Kidney (tissue), 14 donors: Measurements from ENCODE around the gene KCNN1. TPM values are rescaled to one million over a fixed set of nuclear protein-coding genes. Genes with fewer than 3 reads are reported as not detected.

Experiments used
- DNase-seq, 5 donors: peaks; one replicate each; pipeline ENCODE4 v3.0.0-alpha.2; 2013 to 2020
- FAIRE-seq: peaks from 2 replicates; lab custom pipeline; 2012; peaks lifted over from hg19 to GRCh38; lab: Jason Lieb, UNC
- H3K27ac ChIP-seq, 2 donors: one replicate each; pipeline ENCODE4 v1.7.0; 2013; ENCODE audit warnings: low read depth in 2 of 2, low read length in 2 of 2, inconsistent platforms in 1 of 2
- H3K27me3 ChIP-seq: one replicate; pipeline ENCODE4 v1.7.1; 2013; ENCODE audit warnings: low read length, inconsistent platforms; ENCODE audit not compliant: control insufficient read depth, insufficient read depth
- H3K36me3 ChIP-seq, 3 donors: one replicate each; pipeline versions ENCODE4 v1.7.0 to v1.7.1; 2013; ENCODE audit warnings: low read length in 3 of 3, control low read depth in 1 of 3, inconsistent platforms in 1 of 3; ENCODE audit not compliant: insufficient read depth in 3 of 3, control insufficient read depth in 2 of 3
- H3K4me1 ChIP-seq, 3 donors: one replicate each; pipeline versions ENCODE4 v1.7.0 to v1.7.1; 2013; ENCODE audit warnings: low read length in 3 of 3, inconsistent platforms in 1 of 3, low read depth in 1 of 3; ENCODE audit not compliant: control insufficient read depth in 2 of 3, insufficient read depth in 2 of 3
- H3K4me3 ChIP-seq, 3 donors: one replicate each; pipeline versions ENCODE4 v1.7.0 to v1.8.1; 2013; ENCODE audit warnings: low read length in 3 of 3, control low read depth in 1 of 3, inconsistent platforms in 1 of 3
- H3K9ac ChIP-seq, 3 donors: one replicate each; pipeline versions ENCODE4 v1.7.0 to v1.7.1; 2013; ENCODE audit warnings: low read length in 3 of 3, control low read depth in 1 of 3, inconsistent platforms in 1 of 3
- H3K9me3 ChIP-seq, 3 donors: one replicate each; pipeline versions ENCODE4 v1.7.0 to v1.7.1; 2013; ENCODE audit warnings: low read length in 3 of 3, control low read depth in 1 of 3, inconsistent platforms in 1 of 3; ENCODE audit not compliant: control insufficient read depth in 2 of 3, insufficient read depth in 1 of 3
- CTCF ChIP-seq: IDR thresholded peaks from 3 replicates; pipeline ENCODE4 v1.5.1; 2012; ENCODE audit warnings: mild to moderate bottlenecking, moderate library complexity, borderline replicate concordance; ENCODE audit not compliant: insufficient read depth; ENCODE audit errors: extremely low read depth
- intact Hi-C: fragments of 100-400 bp; cut with DNase I; formaldehyde crosslinking; loops from one replicate; pipeline ENCODE4 v1.11.1; 2022
- polyA plus RNA-seq: library from polyadenylated mRNA; stranded (reverse); fragments of 350-450 nt; fragmentation: Illumina TruSeq; extraction: RNeasy Lipid Tissue Mini Kit (QIAGEN cat#74804); gene quantifications from one replicate; pipeline ENCODE4 v1.2.3, GENCODE V29; 2014; ENCODE audit warnings: low read depth, low replicate concordance; ENCODE audit not compliant: insufficient read depth
- total RNA-seq: library from RNA; stranded (reverse); fragmentation: NEBNext Ultra II Directional; extraction: Animal tissue kit (Norgen Biotek cat#: 25700); gene quantifications from one replicate; pipeline ENCODE4 v1.2.1, GENCODE V29; 2021
- donor health status: control.
- donor health status: control.
- donor health status: control.
- donor health status: control.
- donor health status: control.
- donor health status: DM: yes; HTN: yes; CAD: no.
- donor health status: Normal renal cell carcinoma (clear cell type).

Gene KCNN1
- total and polyA plus RNA-seq, 2 donors from 2014 or later: 0.19 to 0.37 TPM

- intact Hi-C loops: no loop called here
Measured at GRCh38 chr19:18021121-18021755, 54.3 kb downstream of the KCNN1 start.

GRCh38 chr19:18023622-18024251 lies 56.8 kb downstream of the KCNN1 start:
- intact Hi-C loops: no loop called here
- H3K9ac ChIP-seq: peak overlapping the region in 2 of 3 donors; percentile 43 to 71
- peak in 3 of 5 donors; percentile 29 to 95 (median 81) for DNase-seq
- H3K27ac ChIP-seq: peak overlapping the region; percentile 88 to 95
- no peak for FAIRE-seq
- H3K4me3 ChIP-seq: no peak overlapping the region
- H3K9me3 ChIP-seq: no peaks in the 10 kb centered on the region
- H3K4me1 ChIP-seq: peaks cover 0 to 31% (median 25%) of the 10 kb centered on the region in 3 donors
- H3K36me3 ChIP-seq: no peaks in the 10 kb centered on the region
- H3K27me3 ChIP-seq: no peaks in the 10 kb centered on the region
- TF ChIP-seq CTCF: no peak

More at GRCh38 chr19:18021121-18021755, 54.3 kb downstream of the KCNN1 start:
- Histone ChIP-seq H3K27me3 (no peaks in the 10 kb centered on the region), H3K9ac (peak overlapping the region in 1 of 3 donors; percentile 46), H3K9me3 (no peaks in the 10 kb centered on the region), H3K4me1 (peaks cover 0 to 37% (median 25%) of the 10 kb centered on the region in 3 donors), H3K36me3 (no peaks in the 10 kb centered on the region), H3K27ac (peak overlapping the region; percentile 74 to 90), H3K4me3 (peak overlapping the region in 1 of 3 donors; percentile 25)
- DNase-seq (peak in 2 of 5 donors; percentile 51 to 98), FAIRE-seq (no peak)
- TF ChIP-seq CTCF: no peak

GRCh38 chr19:18027151-18027550 lies 60.2 kb downstream of the KCNN1 start:
- H3K4me3 ChIP-seq: no peak overlapping the region
- H3K4me1 ChIP-seq: peaks cover 0 to 21% (median 8%) of the 10 kb centered on the region in 3 donors
- FAIRE-seq: no peak
- H3K27ac ChIP-seq: no peak overlapping the region
- no peaks in the 10 kb centered on the region for H3K36me3 ChIP-seq
- TF ChIP-seq CTCF: no peak
- no peak for DNase-seq
- no peak overlapping the region for H3K9ac ChIP-seq
- H3K9me3 ChIP-seq: no peaks in the 10 kb centered on the region
- intact Hi-C loops: no loop called here
- no peaks in the 10 kb centered on the region for H3K27me3 ChIP-seq
